OCI-LY7 (cell line): Measurements from ENCODE around the gene DLGAP1. TPM values are rescaled to one million over a fixed set of nuclear protein-coding genes. Genes with fewer than 3 reads are reported as not detected.

ENCODE experiments used
- BruUV-seq: library from RNA; stranded (reverse); fragments of 400-500 nt; replicated peaks from 2 replicates; lab custom pipeline; 2021; lab: Mats Ljungman, UMichigan
- CTCF ChIA-PET: fragments of 300-600 bp; sonication (Branson Sonifier 250); formaldehyde crosslinking; loops from one replicate; lab custom pipeline; 2022; ENCODE audit warnings: antibody characterized with exemption; ENCODE audit not compliant: unreplicated experiment; lab: Charles Lee
- POLR2A ChIA-PET: fragments of 300-600 bp; sonication (Branson Sonifier 250); formaldehyde crosslinking; loops from one replicate; lab custom pipeline; 2022; ENCODE audit warnings: antibody characterized with exemption; lab: Charles Lee
- DNase-seq: peaks from one replicate; pipeline ENCODE4 v3.0.0-alpha.2; 2015; ENCODE audit warnings: low spot score
- H2AFZ ChIP-seq: fragments of 200-600 bp; sonication (generic), shearing (Covaris generic); 2 replicates; pipeline ENCODE4 v1.6.1; 2014; ENCODE audit warnings: mild to moderate bottlenecking, antibody characterized with exemption, low read length, moderate library complexity
- H3K27ac ChIP-seq: fragments of 200-600 bp; sonication (generic); 2 replicates; pipeline ENCODE4 v1.5.1; 2014; ENCODE audit warnings: mixed run types, low read depth, mild to moderate bottlenecking, moderate library complexity, low read length, inconsistent platforms; ENCODE audit not compliant: poor library complexity, severe bottlenecking
- H3K36me3 ChIP-seq: fragments of 200-600 bp; sonication (generic); 2 replicates; pipeline ENCODE4 v1.6.1; 2014; ENCODE audit warnings: mild to moderate bottlenecking, antibody characterized with exemption, low read length, moderate library complexity, mixed read lengths; ENCODE audit not compliant: insufficient read depth
- H3K4me1 ChIP-seq: fragments of 200-600 bp; sonication (generic); 2 replicates; pipeline ENCODE4 v1.5.1; 2014; ENCODE audit warnings: mild to moderate bottlenecking, low read length; ENCODE audit not compliant: insufficient read depth, poor library complexity, severe bottlenecking
- H3K4me2 ChIP-seq: fragments of 200-600 bp; sonication (generic); 2 replicates; pipeline ENCODE4 v1.6.1; 2014; ENCODE audit warnings: mild to moderate bottlenecking, low read length
- H3K4me3 ChIP-seq: fragments of 200-600 bp; sonication (generic); 2 replicates; pipeline ENCODE4 v1.5.1; 2014; ENCODE audit warnings: mild to moderate bottlenecking, low read depth, low read length; ENCODE audit not compliant: poor library complexity, severe bottlenecking
- H3K79me2 ChIP-seq: fragments of 200-600 bp; sonication (generic); 2 replicates; pipeline ENCODE4 v1.6.1; 2016; ENCODE audit warnings: low read depth, mild to moderate bottlenecking, low read length, moderate library complexity, mixed read lengths; ENCODE audit not compliant: insufficient read depth
- H3K9me2 ChIP-seq: fragments of 200-600 bp; sonication (generic); 2 replicates; pipeline ENCODE4 v1.6.1; 2016; ENCODE audit warnings: mild to moderate bottlenecking, low read length, mixed read lengths; ENCODE audit not compliant: insufficient read depth
- H3K9me3 ChIP-seq: fragments of 200-600 bp; sonication (generic); 2 replicates; pipeline ENCODE4 v1.6.1; 2014; ENCODE audit warnings: mild to moderate bottlenecking, mixed run types, low read length, mixed read lengths
- H4K20me1 ChIP-seq: fragments of 200-600 bp; sonication (generic); 2 replicates; pipeline ENCODE4 v1.6.1; 2014; ENCODE audit warnings: mild to moderate bottlenecking, antibody characterized with exemption, low read length, moderate library complexity, mixed read lengths; ENCODE audit not compliant: insufficient read depth
- CTCF ChIP-seq: fragments of 200-600 bp; sonication (generic); conservative IDR thresholded peaks from 2 replicates; pipeline ENCODE4 v1.5.1; 2014; ENCODE audit warnings: mild to moderate bottlenecking, antibody characterized with exemption, low read length, moderate library complexity, mixed read lengths
- EZH2phosphoT487 ChIP-seq: fragments of 200-600 bp; sonication (generic); IDR thresholded peaks from 2 replicates; pipeline ENCODE4 v1.6.1; 2018; ENCODE audit warnings: low read depth, borderline replicate concordance, mild to moderate bottlenecking, mixed run types, antibody characterized with exemption, low read length, moderate library complexity, mixed read lengths
- intact Hi-C: fragments of 100-400 bp; cut with micrococcal nuclease; formaldehyde crosslinking; loops from one replicate; pipeline ENCODE4 v1.10.0; 2022; ENCODE audit not compliant: unreplicated experiment
- total RNA-seq, 2 experiments: library from RNA; depleted of rRNA in 1 of 2; stranded (reverse); fragments of >200 nt in 1 of 2; shearing (Covaris generic) in 1 of 2; gene quantifications; 2 replicates each; pipeline ENCODE4 v1.2.3, GENCODE V29; 2014 to 2022

Gene DLGAP1
- total RNA-seq, 2 experiments from 2014 or later = 0.22 TPM; not detected in 1

- TF ChIP-seq EZH2phosphoT487 (no peak), CTCF (no peak)
- intact Hi-C loops = no loop called here
- BruUV-seq = no TSS peak
Measured at GRCh38 chr18:3872641-3873040, 582.5 kb downstream of the DLGAP1 start.

GRCh38 chr18:3871687-3872086, 583.4 kb downstream of the DLGAP1 start:
- no peaks in the 10 kb centered on the region for H3K9me2 ChIP-seq
- no TSS peak for BruUV-seq
- H3K9me3 ChIP-seq = no peaks in the 10 kb centered on the region
- H4K20me1 ChIP-seq = no peaks in the 10 kb centered on the region
- no peak overlapping the region for H3K4me2 ChIP-seq
- TF ChIP-seq CTCF (no peak), EZH2phosphoT487 (no peak)
- no peak overlapping the region for H2AFZ ChIP-seq
- H3K27ac ChIP-seq = no peak overlapping the region
- no peak for DNase-seq
- H3K79me2 ChIP-seq = no peaks in the 10 kb centered on the region
- no peaks in the 10 kb centered on the region for H3K36me3 ChIP-seq
- intact Hi-C loops = loop anchor here (2.0 kb wide), 1 partner anchor 123 kb away; no protein-coding TSS in a partner anchor
- H3K4me3 ChIP-seq = no peak overlapping the region
- POLR2A ChIA-PET = no interaction called here
- CTCF ChIA-PET = no interaction called here
- peaks cover 7% of the 10 kb centered on the region for H3K4me1 ChIP-seq

More at GRCh38 chr18:3872641-3873040, 582.5 kb downstream of the DLGAP1 start:
- Histone ChIP-seq H3K4me2 (no peak overlapping the region), H3K79me2 (no peaks in the 10 kb centered on the region), H3K4me1 (peaks cover 7% of the 10 kb centered on the region), H3K27ac (no peak overlapping the region), H3K4me3 (no peak overlapping the region), H3K36me3 (no peaks in the 10 kb centered on the region), H4K20me1 (no peaks in the 10 kb centered on the region), H2AFZ (no peak overlapping the region), H3K9me3 (no peaks in the 10 kb centered on the region), H3K9me2 (no peaks in the 10 kb centered on the region)
- ChIA-PET POLR2A (no interaction called here), CTCF (no interaction called here)
- DNase-seq = no peak

GRCh38 chr18:3870914-3871313, 584.2 kb downstream of the DLGAP1 start:
- Histone ChIP-seq H3K79me2 (no peaks in the 10 kb centered on the region), H4K20me1 (no peaks in the 10 kb centered on the region), H3K4me3 (no peak overlapping the region), H3K36me3 (no peaks in the 10 kb centered on the region), H3K9me3 (no peaks in the 10 kb centered on the region), H3K4me1 (peaks cover 7% of the 10 kb centered on the region), H2AFZ (no peak overlapping the region), H3K27ac (no peak overlapping the region), H3K4me2 (no peak overlapping the region), H3K9me2 (no peaks in the 10 kb centered on the region)
- no TSS peak for BruUV-seq
- intact Hi-C loops = loop anchor here (1.0 to 2.0 kb wide), 2 partner anchors 100 to 124 kb away; no protein-coding TSS in a partner anchor
- TF ChIP-seq CTCF = no peak
- TF ChIP-seq EZH2phosphoT487 = no peak
- ChIA-PET CTCF (interaction anchor here (1.0 kb wide), 1 partner anchor 204 kb away, joined by 3 read pairs; no protein-coding TSS in a partner anchor), POLR2A (no interaction called here)
- DNase-seq = no peak
